GM23338 (cell line): Measurements from ENCODE around the gene ZNF831. TPM values are rescaled to one million over a fixed set of nuclear protein-coding genes. Genes with fewer than 3 reads are reported as not detected.
A peak's percentile ranks its signal among the peaks of the same experiment; 100 is the strongest.

Source experiments
- ATAC-seq: fragments of 200-7000 bp; cut with Tn5 transposase; 3 replicates; pipeline ENCODE4 v1.9.1; 2020
- DNase-seq: peaks from one replicate; pipeline ENCODE4 v3.0.0-alpha.2; 2015; ENCODE audit warnings: low spot score
- H2AFZ ChIP-seq: fragments of 200-600 bp; sonication (generic); 2 replicates; pipeline ENCODE4 v1.8.0; 2016; ENCODE audit warnings: antibody characterized with exemption, mild to moderate bottlenecking, moderate library complexity
- H3F3A ChIP-seq: fragments of 200-600 bp; sonication (generic); replicated peaks from 2 replicates; pipeline ENCODE4 v1.8.0; 2017; ENCODE audit warnings: antibody characterized with exemption, mixed run types, low read depth
- H3K27ac ChIP-seq: fragments of 200-600 bp; sonication (generic); 2 replicates; pipeline ENCODE4 v1.6.1; 2016; ENCODE audit warnings: low read depth
- H3K27me3 ChIP-seq: fragments of 200-600 bp; sonication (generic); 2 replicates; pipeline ENCODE4 v1.8.0; 2016; ENCODE audit warnings: mild to moderate bottlenecking, mixed run types, moderate library complexity; ENCODE audit not compliant: insufficient read depth
- H3K36me3 ChIP-seq: fragments of 200-600 bp; sonication (generic); 2 replicates; pipeline ENCODE4 v1.8.0; 2016; ENCODE audit warnings: mild to moderate bottlenecking; ENCODE audit not compliant: insufficient read depth
- H3K4me1 ChIP-seq: fragments of 200-600 bp; sonication (generic); 2 replicates; pipeline ENCODE4 v1.8.0; 2016; ENCODE audit warnings: mild to moderate bottlenecking, moderate library complexity; ENCODE audit not compliant: insufficient read depth
- H3K4me2 ChIP-seq: fragments of 200-600 bp; sonication (generic); 2 replicates; pipeline ENCODE4 v1.7.1; 2017; ENCODE audit warnings: mixed run types
- H3K4me3 ChIP-seq: fragments of 200-600 bp; sonication (generic); 2 replicates; pipeline ENCODE4 v1.6.1; 2016; ENCODE audit warnings: mixed run types
- H3K79me2 ChIP-seq: fragments of 200-600 bp; sonication (generic); replicated peaks from 2 replicates; pipeline ENCODE4 v1.8.0; 2017; ENCODE audit warnings: mild to moderate bottlenecking; ENCODE audit not compliant: insufficient read depth
- H3K9me2 ChIP-seq: fragments of 200-600 bp; sonication (generic); 2 replicates; pipeline ENCODE4 v1.8.0; 2017; ENCODE audit not compliant: insufficient read depth
- H4K20me1 ChIP-seq: fragments of 200-600 bp; sonication (generic); replicated peaks from 2 replicates; pipeline ENCODE4 v1.8.0; 2017; ENCODE audit warnings: mild to moderate bottlenecking; ENCODE audit not compliant: insufficient read depth
- H3K27ac Mint-ChIP-seq: 2 replicates; pipeline ENCODE4 v1.8.0; 2020; ENCODE audit warnings: inconsistent platforms, mild to moderate bottlenecking, moderate library complexity, mixed read lengths
- H3K27me3 Mint-ChIP-seq: 3 replicates; pipeline ENCODE4 v1.8.0; 2022; ENCODE audit warnings: low read depth, mild to moderate bottlenecking, moderate library complexity, mixed read lengths, inconsistent platforms; ENCODE audit not compliant: insufficient read depth, poor library complexity
- H3K36me3 Mint-ChIP-seq: 3 replicates; pipeline ENCODE4 v1.8.0; 2021; ENCODE audit warnings: low read depth, mild to moderate bottlenecking, inconsistent platforms, moderate library complexity, mixed read lengths
- H3K4me1 Mint-ChIP-seq: 3 replicates; pipeline ENCODE4 v1.8.0; 2020; ENCODE audit warnings: mild to moderate bottlenecking, inconsistent platforms, mixed read lengths
- H3K4me3 Mint-ChIP-seq: 3 replicates; pipeline ENCODE4 v1.8.0; 2021; ENCODE audit warnings: moderate library complexity, mild to moderate bottlenecking, inconsistent platforms, mixed read lengths
- H3K9me3 Mint-ChIP-seq: 3 replicates; pipeline ENCODE4 v1.8.0; 2020; ENCODE audit warnings: moderate library complexity, mild to moderate bottlenecking, inconsistent platforms, mixed read lengths
- EZH2phosphoT487 ChIP-seq: fragments of 200-600 bp; sonication (generic); IDR thresholded peaks from one replicate; pipeline ENCODE4 v1.8.1; 2018; ENCODE audit warnings: antibody characterized with exemption; ENCODE audit not compliant: unreplicated experiment
- NANOG ChIP-seq: IDR thresholded peaks from 2 replicates; pipeline ENCODE4 v1.6.1; 2016; ENCODE audit warnings: antibody characterized with exemption, borderline replicate concordance
- POLR2AphosphoS5 ChIP-seq: IDR thresholded peaks from 2 replicates; pipeline ENCODE4 v1.6.1; 2016; ENCODE audit warnings: antibody characterized with exemption, low read depth
- REST ChIP-seq: IDR thresholded peaks from one replicate; pipeline ENCODE4 v1.6.1; 2018; ENCODE audit warnings: antibody characterized with exemption; ENCODE audit not compliant: unreplicated experiment
- STAT1 ChIP-seq: IDR thresholded peaks from one replicate; pipeline ENCODE4 v1.6.1; 2016; ENCODE audit warnings: antibody characterized with exemption; ENCODE audit not compliant: unreplicated experiment
- ZNF114 ChIP-seq: fragments of 250-450 bp; sonication (Bioruptor Pico); IDR thresholded peaks from 2 replicates; pipeline ENCODE4 v1.5.0; 2020; ENCODE audit warnings: mild to moderate bottlenecking, moderate library complexity
- ZNF331 ChIP-seq: fragments of 250-450 bp; sonication (Bioruptor Pico); IDR thresholded peaks from 2 replicates; pipeline ENCODE4 v1.5.0; 2020; ENCODE audit warnings: low read depth, mild to moderate bottlenecking, moderate library complexity
- polyA plus RNA-seq: library from polyadenylated mRNA; unstranded; fragments of >200 nt; fragmentation: Nextera tagmentation; extraction: Ambion mirVana; gene quantifications from 2 replicates; pipeline ENCODE4 v1.2.1, GENCODE V29; 2016
- total RNA-seq: library from RNA; depleted of rRNA; stranded (reverse); fragments of >200 nt; shearing (Covaris generic); gene quantifications from 2 replicates; pipeline ENCODE4 v1.2.3, GENCODE V29; 2014
- TF ChIP-seq, protein P1 (sequence below), 2 experiments: fragments of 200-600 bp in 1 of 2; sonication (generic) in 1 of 2; conservative IDR thresholded peaks; 2 replicates each; pipeline versions ENCODE4 v1.5.1 to v1.6.1; 2016 to 2017; ENCODE audit warnings: antibody characterized with exemption in 2 of 2, low read depth in 2 of 2, mild to moderate bottlenecking in 2 of 2, moderate library complexity in 1 of 2
- TF ChIP-seq, protein P2 (sequence below): fragments of 250-450 bp; sonication (Bioruptor Pico); IDR thresholded peaks from 2 replicates; pipeline ENCODE4 v1.5.0; 2020; ENCODE audit warnings: mild to moderate bottlenecking, moderate library complexity

ZNF831 gene
- total and polyA plus RNA-seq, 2 experiments from 2014 or later = not detected

DNA sequence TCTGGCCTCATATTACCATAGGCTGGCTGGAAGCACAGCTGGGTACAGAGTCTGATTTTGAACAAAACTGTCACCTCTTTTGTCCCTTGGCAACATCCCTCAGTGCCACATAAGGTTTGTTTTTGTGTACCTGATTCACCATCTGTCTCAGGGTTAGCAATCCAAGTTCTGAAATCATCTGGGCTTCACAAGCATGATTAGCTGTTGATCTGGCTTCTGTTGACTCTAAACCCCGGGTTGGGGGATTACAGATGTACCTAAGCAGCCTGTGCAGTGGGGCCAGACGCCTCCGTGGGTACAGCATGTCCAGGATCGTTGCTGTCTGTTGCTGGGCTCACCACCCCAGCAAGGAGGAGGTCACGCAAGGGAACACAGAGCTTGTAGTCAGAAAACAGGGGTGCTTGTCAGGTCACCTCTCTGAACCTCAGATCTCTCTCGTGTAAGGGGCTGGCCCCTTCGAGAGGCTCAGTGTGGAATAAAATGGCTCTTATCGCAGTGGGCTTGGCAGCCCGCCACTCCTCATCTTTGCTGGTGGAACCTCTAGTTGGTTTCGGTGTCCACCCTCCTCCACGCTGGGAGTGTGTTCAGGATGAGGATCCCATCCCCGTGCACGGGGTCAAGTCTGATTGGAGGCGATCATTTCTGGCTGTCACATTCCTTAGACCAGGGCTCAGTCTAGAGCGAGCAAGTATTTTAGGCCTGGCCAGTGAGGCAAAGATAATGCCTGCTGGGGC, 39.2 kb upstream of the ZNF831 start (continued):
- TF ChIP-seq REST (no peak), ZNF114 (CRISPR knock-in tag) (no peak)
- TF ChIP-seq, protein P1, sequence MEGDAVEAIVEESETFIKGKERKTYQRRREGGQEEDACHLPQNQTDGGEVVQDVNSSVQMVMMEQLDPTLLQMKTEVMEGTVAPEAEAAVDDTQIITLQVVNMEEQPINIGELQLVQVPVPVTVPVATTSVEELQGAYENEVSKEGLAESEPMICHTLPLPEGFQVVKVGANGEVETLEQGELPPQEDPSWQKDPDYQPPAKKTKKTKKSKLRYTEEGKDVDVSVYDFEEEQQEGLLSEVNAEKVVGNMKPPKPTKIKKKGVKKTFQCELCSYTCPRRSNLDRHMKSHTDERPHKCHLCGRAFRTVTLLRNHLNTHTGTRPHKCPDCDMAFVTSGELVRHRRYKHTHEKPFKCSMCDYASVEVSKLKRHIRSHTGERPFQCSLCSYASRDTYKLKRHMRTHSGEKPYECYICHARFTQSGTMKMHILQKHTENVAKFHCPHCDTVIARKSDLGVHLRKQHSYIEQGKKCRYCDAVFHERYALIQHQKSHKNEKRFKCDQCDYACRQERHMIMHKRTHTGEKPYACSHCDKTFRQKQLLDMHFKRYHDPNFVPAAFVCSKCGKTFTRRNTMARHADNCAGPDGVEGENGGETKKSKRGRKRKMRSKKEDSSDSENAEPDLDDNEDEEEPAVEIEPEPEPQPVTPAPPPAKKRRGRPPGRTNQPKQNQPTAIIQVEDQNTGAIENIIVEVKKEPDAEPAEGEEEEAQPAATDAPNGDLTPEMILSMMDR (conservative IDR thresholded peaks at IDR 0.05; ENCODE audit: low read depth in 2 of 2) = no peak

DNA sequence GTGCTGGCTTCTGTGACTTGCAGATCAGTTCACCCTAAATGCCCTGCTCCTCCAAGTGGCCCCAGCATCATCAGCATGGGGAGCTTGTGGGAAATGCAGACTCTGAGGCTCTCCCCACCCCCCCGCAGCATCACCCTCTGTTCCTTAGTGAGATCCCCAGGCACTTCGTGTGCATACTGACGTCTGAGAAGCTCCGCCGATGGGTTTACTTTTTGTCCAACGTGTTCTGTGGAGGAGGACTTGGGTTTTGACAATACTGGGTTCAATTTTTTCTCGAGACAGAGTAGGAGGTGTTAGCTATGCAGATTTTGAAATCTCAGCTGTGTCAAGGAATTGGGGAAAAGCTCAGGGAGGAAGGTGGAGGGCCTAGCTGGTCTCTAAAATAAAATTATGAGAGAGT, 38.3 kb upstream of the ZNF831 start:
- Histone ChIP-seq H3K79me2 (no peaks in the 10 kb centered on the region), H2AFZ (0 out of 2 replicates have a peak overlapping the region, but pooled peaks have one; percentile 80), H3K27ac (no peak overlapping the region), H3K4me1 (peaks cover 29% of the 10 kb centered on the region), H3K9me2 (peaks cover 9% of the 10 kb centered on the region; the same call in 1 of the 2 replicates), H4K20me1 (no peaks in the 10 kb centered on the region), H3K36me3 (no peaks in the 10 kb centered on the region), H3F3A (peaks cover 5% of the 10 kb centered on the region; the same call in 1 of the 2 replicates), H3K4me3 (no peak overlapping the region), H3K4me2 (peak overlapping the region; percentile 52; the same call in 1 of the 2 replicates), H3K27me3 (no peaks in the 10 kb centered on the region)
- Mint-ChIP-seq H3K4me3 (no peak overlapping the region), H3K27me3 (peaks cover 8% of the 10 kb centered on the region), H3K27ac (no peak overlapping the region), H3K9me3 (peaks cover 15% of the 10 kb centered on the region), H3K36me3 (peaks cover 15% of the 10 kb centered on the region; the same call in 2 of the 3 replicates), H3K4me1 (peaks cover 49% of the 10 kb centered on the region)
- ATAC-seq = no peak
- no peak for DNase-seq
- no peak for TF ChIP-seq ZNF114 (CRISPR knock-in tag)
- TF ChIP-seq, protein P2, sequence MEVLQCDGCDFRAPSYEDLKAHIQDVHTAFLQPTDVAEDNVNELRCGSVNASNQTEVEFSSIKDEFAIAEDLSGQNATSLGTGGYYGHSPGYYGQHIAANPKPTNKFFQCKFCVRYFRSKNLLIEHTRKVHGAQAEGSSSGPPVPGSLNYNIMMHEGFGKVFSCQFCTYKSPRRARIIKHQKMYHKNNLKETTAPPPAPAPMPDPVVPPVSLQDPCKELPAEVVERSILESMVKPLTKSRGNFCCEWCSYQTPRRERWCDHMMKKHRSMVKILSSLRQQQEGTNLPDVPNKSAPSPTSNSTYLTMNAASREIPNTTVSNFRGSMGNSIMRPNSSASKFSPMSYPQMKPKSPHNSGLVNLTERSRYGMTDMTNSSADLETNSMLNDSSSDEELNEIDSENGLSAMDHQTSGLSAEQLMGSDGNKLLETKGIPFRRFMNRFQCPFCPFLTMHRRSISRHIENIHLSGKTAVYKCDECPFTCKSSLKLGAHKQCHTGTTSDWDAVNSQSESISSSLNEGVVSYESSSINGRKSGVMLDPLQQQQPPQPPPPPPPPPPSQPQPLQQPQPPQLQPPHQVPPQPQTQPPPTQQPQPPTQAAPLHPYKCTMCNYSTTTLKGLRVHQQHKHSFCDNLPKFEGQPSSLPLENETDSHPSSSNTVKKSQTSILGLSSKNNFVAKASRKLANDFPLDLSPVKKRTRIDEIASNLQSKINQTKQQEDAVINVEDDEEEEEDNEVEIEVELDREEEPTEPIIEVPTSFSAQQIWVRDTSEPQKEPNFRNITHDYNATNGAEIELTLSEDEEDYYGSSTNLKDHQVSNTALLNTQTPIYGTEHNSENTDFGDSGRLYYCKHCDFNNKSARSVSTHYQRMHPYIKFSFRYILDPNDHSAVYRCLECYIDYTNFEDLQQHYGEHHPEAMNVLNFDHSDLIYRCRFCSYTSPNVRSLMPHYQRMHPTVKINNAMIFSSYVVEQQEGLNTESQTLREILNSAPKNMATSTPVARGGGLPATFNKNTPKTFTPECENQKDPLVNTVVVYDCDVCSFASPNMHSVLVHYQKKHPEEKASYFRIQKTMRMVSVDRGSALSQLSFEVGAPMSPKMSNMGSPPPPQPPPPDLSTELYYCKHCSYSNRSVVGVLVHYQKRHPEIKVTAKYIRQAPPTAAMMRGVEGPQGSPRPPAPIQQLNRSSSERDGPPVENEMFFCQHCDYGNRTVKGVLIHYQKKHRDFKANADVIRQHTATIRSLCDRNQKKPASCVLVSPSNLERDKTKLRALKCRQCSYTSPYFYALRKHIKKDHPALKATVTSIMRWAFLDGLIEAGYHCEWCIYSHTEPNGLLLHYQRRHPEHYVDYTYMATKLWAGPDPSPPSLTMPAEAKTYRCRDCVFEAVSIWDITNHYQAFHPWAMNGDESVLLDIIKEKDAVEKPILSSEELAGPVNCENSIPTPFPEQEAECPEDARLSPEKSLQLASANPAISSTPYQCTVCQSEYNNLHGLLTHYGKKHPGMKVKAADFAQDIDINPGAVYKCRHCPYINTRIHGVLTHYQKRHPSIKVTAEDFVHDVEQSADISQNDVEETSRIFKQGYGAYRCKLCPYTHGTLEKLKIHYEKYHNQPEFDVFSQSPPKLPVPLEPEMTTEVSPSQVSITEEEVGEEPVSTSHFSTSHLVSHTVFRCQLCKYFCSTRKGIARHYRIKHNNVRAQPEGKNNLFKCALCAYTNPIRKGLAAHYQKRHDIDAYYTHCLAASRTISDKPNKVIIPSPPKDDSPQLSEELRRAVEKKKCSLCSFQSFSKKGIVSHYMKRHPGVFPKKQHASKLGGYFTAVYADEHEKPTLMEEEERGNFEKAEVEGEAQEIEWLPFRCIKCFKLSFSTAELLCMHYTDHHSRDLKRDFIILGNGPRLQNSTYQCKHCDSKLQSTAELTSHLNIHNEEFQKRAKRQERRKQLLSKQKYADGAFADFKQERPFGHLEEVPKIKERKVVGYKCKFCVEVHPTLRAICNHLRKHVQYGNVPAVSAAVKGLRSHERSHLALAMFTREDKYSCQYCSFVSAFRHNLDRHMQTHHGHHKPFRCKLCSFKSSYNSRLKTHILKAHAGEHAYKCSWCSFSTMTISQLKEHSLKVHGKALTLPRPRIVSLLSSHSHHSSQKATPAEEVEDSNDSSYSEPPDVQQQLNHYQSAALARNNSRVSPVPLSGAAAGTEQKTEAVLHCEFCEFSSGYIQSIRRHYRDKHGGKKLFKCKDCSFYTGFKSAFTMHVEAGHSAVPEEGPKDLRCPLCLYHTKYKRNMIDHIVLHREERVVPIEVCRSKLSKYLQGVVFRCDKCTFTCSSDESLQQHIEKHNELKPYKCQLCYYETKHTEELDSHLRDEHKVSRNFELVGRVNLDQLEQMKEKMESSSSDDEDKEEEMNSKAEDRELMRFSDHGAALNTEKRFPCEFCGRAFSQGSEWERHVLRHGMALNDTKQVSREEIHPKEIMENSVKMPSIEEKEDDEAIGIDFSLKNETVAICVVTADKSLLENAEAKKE (CRISPR knock-in tag) = no peak
- TF ChIP-seq ZNF331 (CRISPR knock-in tag) = no peak
- no peak for TF ChIP-seq NANOG
- no peak for TF ChIP-seq STAT1
- TF ChIP-seq EZH2phosphoT487 = no peak
- no peak for TF ChIP-seq POLR2AphosphoS5
